WTC11 (cell line): ENCODE measurements around the gene MN1. TPM values are rescaled to one million over a fixed set of nuclear protein-coding genes. Genes with fewer than 3 reads are reported as not detected.
A peak's percentile ranks its signal among the peaks of the same experiment; 100 is the strongest.

Source experiments
- ATAC-seq: fragments of 200-7000 bp; cut with Tn5 transposase; 2 replicates; pipeline ENCODE4 v1.10.0; 2021; ENCODE audit warnings: mild to moderate bottlenecking, moderate library complexity
- CTCF ChIA-PET: fragments of 300-600 bp; sonication (Branson Sonifier 250); formaldehyde crosslinking; loops from one replicate; lab custom pipeline; 2021; ENCODE audit warnings: antibody characterized with exemption; lab: Charles Lee
- POLR2A ChIA-PET: fragments of 350-600 bp; sonication (Branson Sonifier 250); formaldehyde crosslinking; loops from one replicate; lab custom pipeline; 2021; ENCODE audit warnings: antibody characterized with exemption; lab: Charles Lee
- DNase-seq: peaks from one replicate; pipeline ENCODE4 v3.0.0; 2021; ENCODE audit warnings: low spot score
- H3K27ac Mint-ChIP-seq: 2 replicates; pipeline ENCODE4 v1.8.0; 2021; ENCODE audit warnings: mixed read lengths
- H3K27me3 Mint-ChIP-seq: 2 replicates; pipeline ENCODE4 v1.8.0; 2021; ENCODE audit warnings: low read depth, mild to moderate bottlenecking, moderate library complexity, mixed read lengths
- H3K36me3 Mint-ChIP-seq: 2 replicates; pipeline ENCODE4 v1.8.0; 2021; ENCODE audit warnings: mixed read lengths
- H3K4me1 Mint-ChIP-seq: 2 replicates; pipeline ENCODE4 v1.8.0; 2022; ENCODE audit warnings: mixed read lengths
- H3K4me3 Mint-ChIP-seq: 2 replicates; pipeline ENCODE4 v1.8.0; 2021; ENCODE audit warnings: mild to moderate bottlenecking, moderate library complexity, mixed read lengths
- H3K9me3 Mint-ChIP-seq: 2 replicates; pipeline ENCODE4 v1.8.0; 2021; ENCODE audit warnings: mixed read lengths
- AR ChIP-seq: fragments of 250-450 bp; sonication (Bioruptor Pico); IDR thresholded peaks from 2 replicates; pipeline ENCODE4 v1.9.0; 2021; ENCODE audit warnings: mild to moderate bottlenecking
- ARID4B ChIP-seq: sonication (generic); formaldehyde crosslinking; IDR thresholded peaks from 2 replicates; pipeline ENCODE4 v1.8.0; 2023; ENCODE audit warnings: missing genetic modification reagents, mild to moderate bottlenecking, borderline replicate concordance
- EMX1 ChIP-seq: fragments of 250-450 bp; sonication (Bioruptor Pico); IDR thresholded peaks from 2 replicates; pipeline ENCODE4 v1.8.0; 2021; ENCODE audit warnings: mild to moderate bottlenecking
- GTF2I ChIP-seq: fragments of 250-450 bp; sonication (Bioruptor Pico); conservative IDR thresholded peaks from 2 replicates; pipeline ENCODE4 v1.4.0; 2021; ENCODE audit warnings: mild to moderate bottlenecking
- IRF1 ChIP-seq: sonication (generic); formaldehyde crosslinking; IDR thresholded peaks from 2 replicates; pipeline ENCODE4 v1.8.0; 2023; ENCODE audit warnings: missing genetic modification reagents
- IRF2 ChIP-seq: sonication (generic); formaldehyde crosslinking; IDR thresholded peaks from 2 replicates; pipeline ENCODE4 v1.8.0; 2022; ENCODE audit warnings: low read depth, missing genetic modification reagents, borderline replicate concordance
- MYBL2 ChIP-seq: sonication (generic); formaldehyde crosslinking; IDR thresholded peaks from 2 replicates; pipeline ENCODE4 v1.8.1; 2023; ENCODE audit warnings: mild to moderate bottlenecking, moderate library complexity, missing genetic modification reagents
- OVOL2 ChIP-seq: fragments of 250-450 bp; sonication (Bioruptor Pico); IDR thresholded peaks from 2 replicates; pipeline ENCODE4 v1.9.0; 2021; ENCODE audit warnings: mild to moderate bottlenecking, borderline replicate concordance
- PREB ChIP-seq: sonication (generic); formaldehyde crosslinking; IDR thresholded peaks from 2 replicates; pipeline ENCODE4 v1.8.1; 2022; ENCODE audit warnings: mild to moderate bottlenecking, missing genetic modification reagents, moderate library complexity, borderline replicate concordance
- TCF7 ChIP-seq: sonication (generic); formaldehyde crosslinking; IDR thresholded peaks from 2 replicates; pipeline ENCODE4 v1.8.0; 2022; ENCODE audit warnings: mild to moderate bottlenecking, low read depth, missing genetic modification reagents, moderate library complexity
- TEAD4 ChIP-seq: sonication (generic); formaldehyde crosslinking; IDR thresholded peaks from 2 replicates; pipeline ENCODE4 v1.8.0; 2022; ENCODE audit warnings: mild to moderate bottlenecking, missing genetic modification reagents
- ZMAT4 ChIP-seq: fragments of 250-450 bp; sonication (Bioruptor Pico); IDR thresholded peaks from 2 replicates; pipeline ENCODE4 v1.9.0; 2021; ENCODE audit warnings: mild to moderate bottlenecking
- ZNF121 ChIP-seq: sonication (generic); formaldehyde crosslinking; IDR thresholded peaks from 2 replicates; pipeline ENCODE4 v1.8.0; 2023; ENCODE audit warnings: missing genetic modification reagents
- ZNF281 ChIP-seq: sonication (generic); formaldehyde crosslinking; IDR thresholded peaks from 2 replicates; pipeline ENCODE4 v1.8.0; 2023; ENCODE audit warnings: mild to moderate bottlenecking, missing genetic modification reagents
- ZNF396 ChIP-seq: fragments of 250-450 bp; sonication (Bioruptor Pico); IDR thresholded peaks from 2 replicates; pipeline ENCODE4 v1.8.0; 2021; ENCODE audit warnings: mild to moderate bottlenecking, moderate library complexity, borderline replicate concordance
- total RNA-seq: library from RNA; stranded (reverse); gene quantifications from 3 replicates; pipeline ENCODE4 v1.2.3, GENCODE V29; 2021

MN1 gene
- total RNA-seq, 1 experiment from 2014 or later, result 21.3 TPM

- Mint-ChIP-seq H3K36me3 (no peaks in the 10 kb centered on the region), H3K27ac (no peak overlapping the region), H3K9me3 (no peaks in the 10 kb centered on the region), H3K27me3 (no peaks in the 10 kb centered on the region; the same call in 1 of the 2 replicates), H3K4me1 (peaks cover 58% of the 10 kb centered on the region), H3K4me3 (no peak overlapping the region)
- no peak for DNase-seq
- TF ChIP-seq MYBL2 (CRISPR knock-in tag), result no peak
- TF ChIP-seq GTF2I (CRISPR knock-in tag), result no peak
- no peak for TF ChIP-seq ZNF121
- no peak for TF ChIP-seq PREB (CRISPR knock-in tag)
- TF ChIP-seq ZNF396 (CRISPR knock-in tag), result no peak
- TF ChIP-seq AR (CRISPR knock-in tag), result no peak
- TF ChIP-seq EMX1 (CRISPR knock-in tag), result no peak
- TF ChIP-seq IRF1 (CRISPR knock-in tag), result no peak
- TF ChIP-seq TCF7 (CRISPR knock-in tag), result no peak
- TF ChIP-seq TEAD4 (CRISPR knock-in tag), result no peak
- TF ChIP-seq IRF2 (CRISPR knock-in tag), result no peak
- ChIA-PET CTCF (interaction anchor here (1.1 kb wide), 1 partner anchor 24 kb away, joined by 3 read pairs; no protein-coding TSS in a partner anchor), POLR2A (interaction anchor here (0.7 kb wide), 1 partner anchor 29 kb away, joined by 3 read pairs; no protein-coding TSS in a partner anchor)
- ATAC-seq, result no peak
These were observed 29.2 kb downstream of the MN1 start for GRCh38 chr22:27772081-27772983.

GRCh38 chr22:27771637-27772036, 29.9 kb downstream of the MN1 start:
- ChIA-PET CTCF (interaction anchor here (1.1 kb wide), 1 partner anchor 23 kb away, joined by 5 read pairs; no protein-coding TSS in a partner anchor), POLR2A (no interaction called here)
- no peak overlapping the region for H3K4me3 Mint-ChIP-seq
- H3K27ac Mint-ChIP-seq, result no peak overlapping the region
- no peaks in the 10 kb centered on the region; the same call in 1 of the 2 replicates for H3K27me3 Mint-ChIP-seq
- no peak for DNase-seq
- no peaks in the 10 kb centered on the region for H3K9me3 Mint-ChIP-seq
- TF ChIP-seq IRF2 (CRISPR knock-in tag) (no peak), ZNF281 (no peak), ZMAT4 (no peak), TCF7 (CRISPR knock-in tag) (no peak), ARID4B (CRISPR knock-in tag) (no peak), AR (CRISPR knock-in tag) (no peak), GTF2I (CRISPR knock-in tag) (0 out of 2 replicates have a peak, but pooled peaks have one; percentile 11), OVOL2 (CRISPR knock-in tag) (no peak)
- TF ChIP-seq, all 79 proteins: peak for 1
- Mint-ChIP-seq H3K4me1 (peaks cover 52% of the 10 kb centered on the region), H3K36me3 (no peaks in the 10 kb centered on the region)
- ATAC-seq, result no peak
